ACHN (cell line): ENCODE results near the gene C5orf58.
A peak's percentile ranks its signal among the peaks of the same experiment; 100 is the strongest.

ENCODE experiments used
- DNase-seq: peaks from one replicate; pipeline ENCODE4 v3.0.0-alpha.2; 2015
- in situ Hi-C: cut with HindIII; loops from 2 replicates; pipeline ENCODE4 v1.10.0; 2017; ENCODE audit warnings: low sequenced_read_pairs, low pct_ligation_motif_present, low pct_unique_long_range_greater_than_20kb

The C5orf58 gene

DNA sequence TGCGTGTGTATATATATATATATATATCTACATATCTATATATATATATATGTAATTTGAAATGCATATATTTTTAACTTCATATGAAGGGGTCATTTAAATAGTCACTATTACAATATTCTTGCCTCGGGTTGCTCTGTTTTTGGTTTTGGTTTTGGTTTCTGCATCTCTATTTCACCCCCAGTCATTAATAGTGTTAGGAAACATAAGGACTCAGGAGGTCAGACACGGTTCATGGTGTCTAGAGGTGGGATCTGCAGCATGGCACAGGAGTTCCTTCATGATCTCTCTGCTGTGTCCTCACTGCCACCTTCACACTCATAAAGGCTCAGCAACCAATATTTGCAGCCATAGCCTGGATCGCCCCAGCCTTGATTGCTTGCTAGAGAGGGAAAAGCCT is 16.6 kb downstream of the C5orf58 start:
- no peak for DNase-seq

GRCh38 chr5:170250810-170251317 is 18.1 kb downstream of the C5orf58 start:
- DNase-seq = no peak
- in situ Hi-C loops = no loop called here

More for the DNA sequence above, 16.6 kb downstream of the C5orf58 start:
- in situ Hi-C loops = no loop called here

GRCh38 chr5:170251462-170251861 is 18.7 kb downstream of the C5orf58 start:
- in situ Hi-C loops = no loop called here

GRCh38 chr5:170252109-170252508 is 19.3 kb downstream of the C5orf58 start:
- in situ Hi-C loops = no loop called here

More at GRCh38 chr5:170251462-170251861, 18.7 kb downstream of the C5orf58 start:
- DNase-seq = no peak

DNA sequence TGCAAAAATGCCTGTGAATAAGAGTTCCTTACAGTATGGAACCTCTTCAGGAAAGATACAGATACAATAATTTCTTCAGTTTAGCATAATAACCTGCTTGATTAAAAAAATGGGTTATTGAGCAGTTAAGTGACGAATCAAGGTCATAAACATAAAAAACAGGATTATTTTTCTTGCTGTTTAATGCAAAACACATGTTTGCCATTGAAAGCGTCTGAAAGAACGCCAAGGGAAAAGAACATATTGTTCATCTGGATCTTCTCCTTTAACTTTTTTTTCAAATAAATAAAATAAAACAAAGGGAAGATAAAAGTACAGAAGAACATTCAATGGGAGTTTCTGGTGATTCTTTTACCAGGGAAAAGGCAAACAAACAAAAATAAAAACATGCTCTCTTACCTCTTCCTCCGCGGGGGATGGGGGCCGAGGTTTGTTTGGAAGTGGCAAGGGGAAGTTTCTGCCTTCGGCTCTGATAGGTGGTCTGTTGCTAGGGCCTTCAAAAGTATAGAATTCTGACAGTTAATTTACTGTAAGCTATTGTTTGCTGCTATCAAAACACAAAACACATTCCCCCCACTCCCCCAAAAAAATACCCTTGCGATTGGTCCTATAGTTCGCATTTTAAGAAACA is 20.1 kb downstream of the C5orf58 start:
- in situ Hi-C loops = no loop called here
- no peak for DNase-seq

More at GRCh38 chr5:170252109-170252508, 19.3 kb downstream of the C5orf58 start:
- no peak for DNase-seq

DNA sequence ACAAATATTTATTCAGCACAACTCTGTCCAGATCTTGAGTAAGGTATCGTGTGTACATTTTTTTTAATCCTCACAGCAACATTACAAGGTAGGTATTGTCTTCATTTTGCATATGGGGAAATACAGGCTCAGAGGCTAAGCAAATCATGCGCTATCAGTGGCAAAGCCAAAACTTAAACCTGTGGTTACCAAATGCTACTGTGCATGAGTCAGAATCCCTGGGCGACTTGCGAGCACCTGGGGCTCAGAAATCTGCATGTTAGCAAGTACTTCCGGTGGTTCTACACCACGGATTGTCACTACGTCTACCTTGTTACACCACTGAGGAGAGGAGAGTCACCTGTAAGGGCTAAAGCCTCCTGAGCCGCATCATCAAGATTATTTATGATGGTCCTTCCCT is 21.3 kb downstream of the C5orf58 start:
- no peak for DNase-seq
- in situ Hi-C loops = no loop called here

GRCh38 chr5:170256571-170256970 is 23.8 kb downstream of the C5orf58 start:
- DNase-seq = no peak
- in situ Hi-C loops = no loop called here

GRCh38 chr5:170257370-170257769 is 24.6 kb downstream of the C5orf58 start:
- no peak for DNase-seq
- in situ Hi-C loops = no loop called here

DNA sequence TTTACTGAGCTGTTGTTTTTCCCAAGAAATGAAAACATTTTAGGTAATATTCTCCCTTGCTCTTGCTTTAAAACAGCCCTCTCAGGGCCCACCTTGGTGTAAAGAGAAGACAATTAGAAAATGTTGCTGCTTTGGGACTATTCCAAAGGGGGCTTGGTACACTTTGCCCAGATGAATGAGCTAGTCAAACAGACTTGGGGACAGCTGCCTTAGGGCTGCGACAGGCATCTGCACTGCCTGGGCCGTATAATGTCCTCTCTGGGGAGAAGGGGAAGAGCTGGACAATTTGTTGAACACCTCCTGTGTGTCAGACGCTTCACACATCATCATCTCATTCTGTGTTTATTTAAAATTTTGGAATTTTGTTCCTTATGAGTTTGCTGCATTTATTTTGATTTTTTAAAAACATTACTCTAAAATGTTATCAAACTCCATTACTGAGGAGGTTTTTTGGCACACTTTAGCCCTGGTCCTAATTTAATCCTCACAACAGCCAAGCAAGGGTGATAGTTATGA is 28.8 kb downstream of the C5orf58 start:
- in situ Hi-C loops = no loop called here
- no peak for DNase-seq

- DNase-seq = no peak
- in situ Hi-C loops = no loop called here
Measured at GRCh38 chr5:170262061-170263045, 29.6 kb downstream of the C5orf58 start.

- in situ Hi-C loops = no loop called here
- no peak for DNase-seq
Measured at GRCh38 chr5:170263906-170264305, 31.1 kb downstream of the C5orf58 start.

DNA sequence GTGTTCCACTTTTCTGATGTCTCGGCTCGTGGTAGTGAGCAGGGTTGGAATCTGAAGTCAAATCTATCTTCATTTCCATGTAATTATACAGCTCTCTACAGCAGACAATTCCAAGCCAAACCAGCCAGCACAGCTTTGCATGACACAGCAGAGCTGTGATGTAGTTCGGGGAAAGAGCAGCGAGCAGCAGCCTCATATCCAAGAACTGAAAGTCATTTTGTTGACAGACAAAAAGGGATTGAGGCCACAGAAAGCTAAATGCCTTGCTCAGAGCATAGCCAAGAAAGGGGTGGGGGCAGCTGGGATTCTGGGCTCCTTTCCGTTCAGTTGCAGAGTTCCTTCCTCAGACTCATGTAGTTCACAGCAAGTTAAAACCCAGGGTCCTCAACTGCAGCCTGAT is 32.7 kb downstream of the C5orf58 start:
- no peak for DNase-seq
- in situ Hi-C loops = no loop called here

DNA sequence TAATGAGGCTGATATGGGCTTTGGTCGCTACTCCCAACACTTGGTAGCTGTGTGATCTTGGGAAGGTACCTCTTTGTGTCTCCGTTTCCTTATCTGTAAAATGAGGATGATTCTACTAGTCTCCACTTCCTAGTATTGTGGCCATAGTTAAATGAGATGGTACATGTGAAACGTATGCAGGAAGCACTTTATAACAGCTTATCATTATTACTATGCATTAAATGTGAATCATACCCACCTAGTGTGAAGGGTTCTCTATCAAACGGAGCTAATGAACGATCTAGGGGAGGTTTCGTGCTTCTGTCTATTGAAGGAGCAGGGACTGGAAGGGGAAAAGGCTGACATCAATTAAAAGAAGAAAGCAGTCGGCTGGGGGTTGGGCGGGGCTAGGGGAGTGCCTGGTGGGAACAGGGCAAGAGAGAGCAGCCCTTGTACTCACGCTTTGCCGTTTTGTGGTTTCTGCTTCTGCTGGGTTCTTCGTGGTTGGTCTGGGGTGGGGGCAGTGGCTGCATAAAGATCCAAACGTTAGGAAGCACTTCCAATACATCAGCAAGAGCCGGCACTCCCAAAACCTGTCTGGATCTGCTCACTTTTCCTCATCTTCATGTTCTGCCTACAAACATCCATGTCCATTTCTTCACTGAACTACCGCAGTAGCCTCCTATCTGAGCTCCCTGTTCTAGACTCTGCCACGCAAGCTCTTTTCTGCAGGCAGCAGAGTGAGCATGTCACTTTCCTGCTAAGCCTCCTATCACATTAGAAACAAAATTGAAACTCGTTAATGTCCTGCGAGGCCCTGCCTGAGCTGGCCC is 34.0 kb downstream of the C5orf58 start:
- in situ Hi-C loops = no loop called here
- no peak for DNase-seq

- peak; percentile 64 for DNase-seq
- in situ Hi-C loops = no loop called here
Measured at GRCh38 chr5:170267431-170268152, 34.8 kb downstream of the C5orf58 start.

DNA sequence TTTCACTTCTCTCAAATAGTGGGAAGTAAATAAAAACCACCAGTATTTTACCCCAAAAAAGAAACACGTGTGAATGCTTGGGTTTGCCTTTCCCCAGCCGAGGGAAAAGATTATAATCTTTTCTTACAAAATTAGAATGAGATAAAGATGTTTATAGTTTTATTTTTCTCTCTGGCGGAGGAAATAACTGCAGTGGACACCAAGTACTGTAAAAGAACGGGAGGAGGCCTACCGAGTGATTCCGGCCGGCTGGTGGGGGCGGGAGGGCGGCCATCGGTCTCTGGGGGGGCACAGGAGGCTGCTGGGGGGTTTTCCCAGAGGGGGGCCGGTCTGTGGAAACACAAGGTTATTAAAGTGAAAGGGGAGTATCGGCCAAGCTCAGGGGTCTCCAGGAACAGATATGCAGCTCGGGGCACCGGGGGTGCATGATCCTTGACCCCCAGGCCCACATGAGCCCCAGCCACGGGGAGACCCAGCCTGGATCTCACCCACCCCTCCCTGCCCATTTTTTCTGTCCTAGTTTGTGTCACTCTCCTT is 35.4 kb downstream of the C5orf58 start:
- no peak for DNase-seq
- in situ Hi-C loops = no loop called here

- in situ Hi-C loops = no loop called here
Measured at GRCh38 chr5:170268884-170269283, 36.1 kb downstream of the C5orf58 start.

DNA sequence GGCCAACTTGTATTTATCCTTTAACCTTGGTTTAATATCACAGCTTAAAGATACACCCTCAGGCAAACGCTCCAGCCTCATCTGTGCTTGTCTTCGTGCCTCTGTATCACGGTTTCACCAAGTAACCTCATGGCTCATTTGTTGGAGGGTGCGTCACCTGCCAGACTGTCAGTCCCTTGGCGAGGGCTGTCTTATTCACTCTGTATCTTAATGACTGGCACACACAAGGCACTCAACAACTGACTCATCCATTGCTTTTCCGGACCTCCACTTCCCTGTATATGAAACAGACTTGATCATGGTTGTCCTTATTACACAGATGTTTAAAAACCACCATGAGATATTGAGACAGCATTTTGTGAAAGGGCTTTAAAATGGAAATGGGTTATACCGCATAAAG is 36.8 kb downstream of the C5orf58 start:
- in situ Hi-C loops = no loop called here
- DNase-seq = no peak

More at GRCh38 chr5:170268884-170269283, 36.1 kb downstream of the C5orf58 start:
- no peak for DNase-seq
